GM19351 (cell line): Measurements from ENCODE around the gene PRICKLE2.

Source experiments
- ATAC-seq: cut with Tn5 transposase; IDR thresholded peaks from one replicate; pipeline ENCODE4 v1.9.1; 2021; ENCODE audit warnings: mild to moderate bottlenecking, moderate library complexity; ENCODE audit not compliant: unreplicated experiment

The PRICKLE2 gene

DNA sequence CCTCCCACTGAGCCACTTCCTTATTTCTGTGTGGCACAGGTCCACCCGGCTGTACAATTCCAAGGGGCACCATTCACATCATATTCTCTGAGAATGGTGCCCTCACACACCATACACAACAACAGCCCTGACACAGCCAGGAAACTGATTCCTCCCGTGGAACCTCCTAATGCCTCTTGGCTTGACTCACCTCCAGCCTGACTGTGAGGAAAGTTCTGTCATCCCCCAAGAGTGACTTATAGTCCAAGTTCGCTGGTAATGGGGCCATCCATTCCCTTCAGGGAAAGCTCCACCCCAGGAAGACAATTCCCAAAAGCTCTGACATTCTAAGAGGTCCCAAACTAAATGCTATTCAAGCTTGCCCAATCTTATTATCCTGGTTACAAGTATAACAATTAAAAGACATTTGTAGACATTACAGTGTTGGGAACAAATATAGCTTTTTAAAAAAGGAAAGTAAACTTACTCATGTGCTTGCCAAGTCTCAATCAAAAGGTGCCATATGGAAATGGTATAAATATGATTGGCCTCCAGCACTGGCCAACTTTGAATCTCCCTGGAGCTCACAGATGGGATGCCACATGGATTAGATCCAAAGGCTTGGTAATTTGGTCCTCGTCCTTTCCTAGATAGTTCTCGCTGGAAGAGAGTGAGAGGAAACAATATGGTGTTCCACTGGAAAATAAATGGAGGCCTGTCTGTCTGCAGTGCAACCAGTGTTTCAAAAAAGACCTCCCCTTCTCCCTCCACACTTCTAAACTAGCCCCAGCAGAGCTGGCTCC is 145.7 kb downstream of the PRICKLE2 start:
- no peak for ATAC-seq

DNA sequence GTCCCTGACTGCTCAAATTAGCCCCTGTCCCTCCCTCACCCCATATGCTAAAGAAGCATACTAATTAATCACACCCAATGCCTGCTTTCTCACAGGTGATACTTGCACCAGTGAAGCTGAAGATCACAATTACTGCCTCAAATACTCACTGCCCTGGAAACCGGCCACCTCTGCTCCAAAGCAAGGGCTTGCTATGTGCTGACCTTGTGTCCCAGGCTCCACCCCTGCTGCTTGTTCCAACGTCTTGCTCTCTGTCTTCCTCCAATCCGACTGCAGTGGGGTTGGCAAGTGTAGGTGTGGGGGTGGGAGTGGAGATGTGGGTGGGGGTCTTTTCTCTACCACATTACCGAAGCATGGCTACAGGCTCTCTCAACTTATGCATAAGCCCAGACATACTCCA is 146.3 kb downstream of the PRICKLE2 start:
- ATAC-seq: no peak

DNA sequence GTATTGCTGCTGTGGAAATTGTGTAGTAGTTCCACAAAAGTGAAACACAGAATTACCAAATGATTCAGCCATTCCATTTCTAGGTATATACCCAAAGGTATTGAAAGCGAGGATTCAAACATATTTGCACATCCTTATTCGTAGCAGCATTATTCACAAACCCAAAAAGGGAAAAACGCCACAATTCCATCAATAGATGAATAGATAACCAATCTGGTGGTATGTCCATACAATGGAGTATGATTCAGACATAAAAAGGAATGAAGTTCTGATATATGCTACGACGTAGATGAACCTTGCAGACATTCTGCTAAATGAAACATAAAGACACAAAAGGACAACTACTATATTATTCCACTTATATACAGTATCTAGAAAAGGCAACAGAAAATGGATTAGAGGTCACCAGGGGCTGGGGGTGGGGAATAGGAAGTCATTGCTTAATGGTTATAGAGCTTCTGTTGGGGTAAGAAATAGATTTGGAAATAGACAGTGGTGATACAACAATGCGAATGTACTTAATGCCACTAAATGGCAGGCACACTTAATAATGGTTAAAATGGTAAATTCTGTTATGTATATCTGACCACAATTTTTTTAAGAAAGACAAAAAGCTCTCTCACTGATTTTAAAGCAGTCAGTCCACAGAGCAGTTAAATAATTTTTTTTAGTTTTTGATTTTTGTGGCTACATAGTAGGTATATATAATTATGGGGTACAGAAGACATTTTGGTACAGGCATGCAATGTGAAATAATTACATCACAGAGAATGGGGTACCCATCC is 150.2 kb downstream of the PRICKLE2 start:
- ATAC-seq: no peak

DNA sequence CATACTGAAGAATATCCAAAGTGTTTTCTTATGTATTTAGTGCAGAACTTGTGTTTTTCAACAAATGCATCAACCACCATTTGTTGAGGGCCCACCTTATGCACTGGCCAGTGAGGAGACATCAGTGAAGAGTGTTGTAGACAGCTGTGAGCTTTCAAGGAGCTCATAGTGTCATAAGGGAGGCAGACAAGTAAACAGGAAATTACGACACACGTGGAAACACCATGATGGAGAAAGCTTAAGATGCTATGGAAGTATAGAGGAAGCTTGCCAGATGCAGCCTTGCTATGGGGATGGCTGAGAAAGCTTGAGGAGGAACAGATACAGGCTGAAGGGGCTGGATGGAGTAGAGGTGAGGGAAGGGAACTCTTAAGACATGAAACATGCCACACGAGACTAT is 151.2 kb downstream of the PRICKLE2 start:
- no peak for ATAC-seq

DNA sequence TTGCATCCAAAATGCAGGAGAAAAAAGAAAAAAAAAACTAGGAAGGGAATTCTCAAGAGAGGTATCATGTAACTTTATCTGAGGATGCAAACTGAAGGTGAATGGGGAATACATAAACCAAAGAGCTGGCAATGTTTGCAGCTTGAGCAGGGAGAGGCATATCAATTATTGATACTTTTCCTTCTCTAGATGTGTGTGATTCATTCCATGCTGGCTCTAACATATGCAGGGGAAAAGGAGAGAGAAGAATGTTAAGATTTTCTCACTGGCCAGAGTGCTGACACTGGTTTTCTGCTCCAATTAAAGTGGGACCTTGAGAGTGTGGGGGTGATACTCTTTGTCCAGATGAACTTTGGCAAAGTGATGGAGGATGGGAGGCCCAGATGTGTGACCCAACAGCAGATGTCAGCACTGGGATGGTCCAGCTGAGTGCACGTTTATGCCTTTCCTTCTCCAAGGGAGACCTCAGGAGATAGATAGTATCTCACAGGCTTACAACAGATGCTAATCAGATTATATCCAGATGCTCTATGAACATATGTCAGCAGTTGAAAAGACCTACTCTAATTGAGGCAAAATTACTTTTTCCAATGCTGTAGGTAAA is 152.0 kb downstream of the PRICKLE2 start:
- ATAC-seq: no peak

DNA sequence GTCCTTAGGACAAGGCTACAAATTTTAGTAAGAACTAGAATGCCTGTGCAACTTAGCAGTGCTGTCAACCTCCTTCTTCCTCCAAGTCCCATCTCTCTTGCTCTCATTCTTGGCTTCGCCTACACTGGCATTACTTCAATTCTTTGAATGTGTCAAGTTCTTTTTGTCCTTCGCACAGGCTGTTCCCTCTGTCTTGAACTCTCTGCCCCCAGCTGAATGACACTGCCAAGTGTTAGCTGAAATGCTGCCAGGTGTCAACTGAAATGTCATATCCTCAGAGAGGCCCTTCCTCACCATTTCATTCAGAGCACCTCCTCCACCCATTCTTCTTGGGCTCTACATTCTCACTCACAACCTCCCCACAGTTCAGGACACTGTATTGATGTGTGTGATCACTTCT is 153.1 kb downstream of the PRICKLE2 start:
- no peak for ATAC-seq

DNA sequence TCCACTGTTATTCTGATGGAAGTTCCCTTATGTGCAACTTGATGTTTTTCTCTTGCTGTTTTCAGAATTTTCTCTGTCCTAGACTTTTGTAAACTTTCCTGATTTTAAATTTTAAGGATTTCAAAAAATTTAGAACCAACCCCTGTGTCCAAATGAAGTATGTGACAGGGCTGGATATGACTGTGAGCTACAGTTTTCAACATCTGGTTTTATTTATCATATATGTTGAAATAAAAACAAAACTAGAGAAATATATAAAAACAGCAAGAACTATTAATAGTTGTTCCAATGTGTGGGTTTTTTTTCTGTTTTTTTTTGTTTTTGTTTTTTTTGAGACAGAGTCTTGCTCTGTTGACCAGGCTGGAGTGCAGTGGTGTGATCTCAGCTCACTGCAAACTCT is 154.6 kb downstream of the PRICKLE2 start:
- no peak for ATAC-seq

DNA sequence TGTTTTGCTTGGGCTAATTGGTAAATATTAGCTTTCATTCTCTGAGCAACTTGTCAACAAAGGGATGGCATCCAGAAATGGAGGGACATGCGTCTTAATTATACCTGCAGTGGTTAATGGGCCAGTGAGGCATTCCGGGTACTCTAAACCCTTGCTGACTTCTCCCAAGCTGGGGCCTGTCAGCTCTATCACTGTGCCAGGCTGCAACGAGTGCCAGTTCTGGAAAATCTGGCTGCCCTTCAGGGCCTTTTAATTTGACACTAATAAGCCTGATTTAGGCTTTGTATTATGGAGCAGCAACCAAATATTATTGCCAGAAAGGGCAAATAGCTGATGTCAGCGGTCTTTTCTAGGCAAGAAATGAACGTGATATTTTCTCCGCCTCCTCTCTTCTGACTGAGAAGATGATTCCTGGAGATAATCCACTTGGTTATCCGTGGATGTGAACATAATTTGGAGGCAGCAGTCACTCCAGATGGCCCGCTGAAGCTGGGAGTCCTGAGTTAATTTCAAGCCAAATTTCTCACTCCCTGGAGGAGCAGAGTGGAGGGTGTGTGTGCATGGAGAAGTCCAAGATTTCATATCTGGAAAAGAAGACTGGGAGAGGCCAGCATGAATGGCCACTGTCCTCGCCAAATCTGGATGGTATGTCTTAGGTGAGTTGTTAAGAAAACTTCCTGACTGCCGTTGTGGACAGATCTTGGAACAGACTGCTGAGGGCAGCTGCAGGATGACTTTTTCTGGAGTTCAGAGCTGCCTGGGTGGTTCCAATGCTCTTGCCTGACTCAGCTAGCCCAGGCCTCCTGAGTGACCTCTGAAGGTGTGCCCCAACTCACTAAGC is 157.5 kb downstream of the PRICKLE2 start:
- ATAC-seq: no peak

DNA sequence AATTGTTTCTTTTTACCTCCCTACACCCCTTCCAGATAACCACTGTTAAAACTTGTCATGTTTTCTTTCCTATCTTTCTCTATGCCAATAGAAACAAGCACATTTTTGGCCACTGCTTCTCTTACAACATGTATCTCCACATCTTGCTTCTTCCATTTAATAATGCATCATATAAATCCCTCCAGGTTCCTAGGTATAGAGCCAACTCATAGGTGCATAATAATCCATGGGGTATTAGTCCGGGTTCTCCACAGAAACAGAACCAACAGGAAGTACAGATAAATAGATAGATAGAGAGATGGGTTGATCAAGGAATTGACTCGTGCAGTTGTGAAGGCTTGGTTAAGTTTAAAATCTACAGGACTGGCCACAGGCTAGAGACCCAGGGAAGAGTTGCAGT is 160.5 kb downstream of the PRICKLE2 start:
- ATAC-seq: no peak

DNA sequence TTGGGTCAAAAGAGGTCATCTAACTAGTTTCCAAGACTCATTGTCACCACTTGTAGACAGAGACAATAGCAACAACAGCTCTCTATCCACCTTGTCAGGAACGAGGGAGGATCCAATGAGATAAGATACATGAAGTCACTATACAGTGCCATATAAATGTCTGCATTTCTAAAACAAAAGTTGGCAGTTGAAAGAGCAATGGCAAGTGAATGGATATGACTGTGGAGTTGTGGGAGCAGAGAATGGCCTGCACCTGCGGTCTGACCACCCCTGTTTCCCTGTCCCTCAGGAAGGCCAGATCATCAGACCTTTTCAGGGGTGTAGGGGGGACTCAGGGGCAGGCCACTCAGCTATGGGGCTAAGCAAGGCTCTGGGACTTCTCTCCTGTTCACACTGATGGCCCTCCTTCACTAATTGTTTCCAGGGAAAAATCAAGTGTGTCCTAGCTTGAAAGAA is 161.3 kb downstream of the PRICKLE2 start:
- no peak for ATAC-seq

DNA sequence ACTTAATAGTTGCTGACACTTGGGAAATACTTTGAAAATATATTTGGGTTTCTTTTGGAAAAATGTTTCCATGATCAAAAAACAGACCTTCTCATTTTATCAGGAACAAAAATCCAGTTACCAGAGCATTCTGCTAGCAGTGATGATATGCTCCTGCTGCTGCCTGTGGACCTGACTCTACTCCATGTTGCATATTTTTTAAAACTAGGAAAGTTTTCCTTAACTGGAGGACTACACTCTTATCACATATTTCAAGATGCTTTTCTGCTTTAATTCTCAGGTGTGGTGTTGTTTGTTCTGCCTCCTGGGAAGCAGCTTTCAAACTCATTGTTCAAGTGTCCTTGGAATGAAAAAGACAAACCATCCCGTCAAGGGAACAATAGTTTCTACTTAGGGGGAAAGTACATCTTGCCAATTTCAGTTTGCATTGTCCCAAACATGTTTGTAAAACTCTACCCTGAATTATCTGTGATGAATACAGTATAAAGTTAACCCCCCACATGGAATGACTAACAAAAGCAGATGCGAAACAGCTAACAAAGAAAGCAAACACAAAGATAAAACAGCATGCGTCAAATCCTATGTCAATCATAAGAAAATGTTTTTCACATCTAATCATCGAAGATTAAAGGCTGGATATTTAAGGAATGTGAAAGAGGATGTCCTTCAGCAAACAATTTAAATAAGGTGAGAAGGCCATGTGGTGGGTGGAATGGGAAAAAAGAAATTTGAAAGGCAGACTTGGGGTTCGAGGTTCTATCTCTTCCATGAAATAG is 161.9 kb downstream of the PRICKLE2 start:
- no peak for ATAC-seq

DNA sequence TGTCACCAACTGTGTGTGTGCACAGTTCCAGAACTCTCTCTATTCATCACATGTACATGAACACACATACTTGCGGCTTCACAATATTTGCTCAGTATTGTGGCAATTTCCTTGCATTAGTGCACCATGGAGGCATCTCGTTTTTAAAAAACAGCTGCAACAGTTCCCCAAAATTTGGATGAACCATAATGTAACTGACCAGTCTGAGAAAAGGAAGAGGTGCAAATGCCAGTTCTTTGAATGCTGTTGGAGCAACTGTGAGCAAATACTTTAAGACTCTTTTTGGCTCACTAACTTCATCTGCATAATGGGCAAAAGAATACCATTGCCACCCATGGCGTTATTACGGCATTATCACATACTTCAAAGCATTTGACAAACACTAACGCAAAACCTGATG is 163.6 kb downstream of the PRICKLE2 start:
- no peak for ATAC-seq

DNA sequence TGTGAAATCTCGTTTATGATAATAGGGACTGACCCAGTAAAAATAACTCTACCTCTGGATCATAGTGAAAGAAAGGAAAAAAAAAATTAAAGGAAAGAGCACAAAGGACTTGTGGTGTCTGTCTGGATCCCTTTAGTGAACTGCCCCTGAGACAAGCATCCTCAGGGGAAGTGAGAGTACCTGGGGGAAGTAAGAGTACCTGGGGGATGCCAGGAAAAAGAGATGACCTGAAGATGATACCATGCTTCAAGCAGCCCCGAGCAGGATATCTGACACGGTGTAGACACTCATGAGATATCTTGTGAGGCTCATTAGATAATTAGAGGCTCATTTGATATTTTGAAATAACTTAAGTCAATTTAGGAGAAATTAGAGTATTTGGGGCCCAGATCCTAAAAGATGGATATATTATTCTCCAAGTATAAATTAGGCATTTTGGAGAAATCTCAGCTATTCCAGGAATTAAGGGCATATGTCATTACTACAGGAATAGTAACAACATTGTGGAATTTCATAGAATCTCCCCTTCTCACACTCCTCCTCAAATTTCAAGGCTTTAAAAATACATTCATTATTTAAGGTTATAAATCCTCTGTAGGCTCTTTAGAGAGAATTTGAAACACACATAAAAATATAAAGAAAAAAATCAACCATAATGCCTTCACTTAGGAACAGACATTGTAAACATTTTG is 165.6 kb downstream of the PRICKLE2 start:
- ATAC-seq: no peak

DNA sequence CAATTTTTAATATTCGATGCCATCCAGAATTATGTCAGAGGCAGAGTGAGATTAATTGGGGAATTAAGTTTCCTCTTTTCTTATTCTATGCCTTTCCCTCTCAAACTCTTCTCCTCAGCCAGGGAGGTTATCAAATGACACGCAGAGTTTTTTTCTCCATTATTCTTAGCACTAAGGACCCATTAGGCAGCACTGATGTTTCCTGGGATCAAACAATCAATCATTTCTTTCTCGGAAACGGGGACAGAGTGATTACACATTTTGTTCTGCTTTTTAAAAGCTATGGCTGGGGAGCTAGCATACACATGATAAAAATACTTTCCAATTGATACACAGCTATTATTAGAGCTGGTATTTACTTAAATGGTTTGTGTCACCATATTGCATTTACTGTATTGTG is 166.7 kb downstream of the PRICKLE2 start:
- ATAC-seq: no peak

DNA sequence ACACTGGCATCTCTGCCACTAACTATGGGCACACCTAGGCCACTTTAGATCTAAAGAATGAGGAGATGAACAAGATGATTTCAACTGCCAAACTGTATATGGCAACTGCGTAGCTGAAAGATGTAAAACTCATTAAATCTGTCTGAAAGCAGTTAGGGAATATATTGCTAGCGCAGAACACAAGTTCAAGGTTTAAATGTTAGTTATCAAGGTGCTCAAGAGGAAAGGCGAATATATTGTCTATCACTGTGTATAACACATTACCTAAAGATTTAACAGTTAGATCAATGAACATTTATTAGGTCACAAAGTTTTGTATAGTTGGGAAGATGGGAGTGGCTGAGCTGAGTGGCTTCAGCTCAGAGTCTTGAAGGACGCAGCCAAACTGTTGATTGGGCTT is 168.0 kb downstream of the PRICKLE2 start:
- ATAC-seq: no peak

DNA sequence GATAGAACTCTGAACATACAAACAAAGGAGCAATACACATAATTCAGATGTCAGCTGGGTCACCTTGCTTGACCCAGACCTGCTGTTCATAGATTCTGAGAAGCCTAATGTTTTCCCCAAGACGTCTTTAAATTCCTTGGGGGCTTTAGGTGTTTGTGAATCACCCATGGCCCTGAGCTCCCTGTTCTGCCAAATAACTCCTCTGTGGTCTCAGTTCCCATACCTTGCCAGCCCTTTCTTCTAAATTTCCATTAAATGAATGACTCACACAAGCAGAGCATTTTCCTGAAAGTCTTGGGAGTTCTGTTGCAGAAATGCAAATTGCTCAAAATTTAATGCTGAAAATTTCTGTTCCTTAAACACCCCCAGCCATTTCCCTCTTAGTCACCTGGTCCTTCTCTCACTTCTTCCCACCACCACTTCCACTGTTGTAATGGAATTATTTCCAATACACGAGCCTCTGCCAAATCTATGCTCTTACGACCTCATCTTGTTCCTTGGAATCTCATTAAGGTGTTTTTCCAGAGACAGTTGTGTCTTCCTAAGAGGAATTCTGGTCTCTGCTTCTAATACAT is 168.6 kb downstream of the PRICKLE2 start:
- ATAC-seq: no peak

DNA sequence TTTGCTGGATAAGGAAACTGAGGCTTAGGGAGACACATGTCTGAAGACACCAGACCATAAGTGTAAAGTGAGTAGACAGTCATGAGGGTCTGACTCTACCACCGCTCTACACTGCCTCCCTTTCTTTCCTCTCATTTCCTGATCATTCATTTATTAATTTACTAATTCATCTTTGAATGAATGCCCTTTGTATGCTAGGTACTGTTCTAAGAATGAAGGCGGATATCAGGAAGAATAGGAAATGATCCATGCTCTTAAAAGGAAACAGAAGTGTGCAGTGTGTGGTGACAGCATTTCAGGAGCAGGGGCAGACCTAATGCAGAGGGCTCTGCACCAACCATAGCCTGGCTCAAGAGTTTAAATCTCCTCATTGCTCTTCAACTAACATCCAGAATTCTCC is 170.2 kb downstream of the PRICKLE2 start:
- ATAC-seq: no peak

DNA sequence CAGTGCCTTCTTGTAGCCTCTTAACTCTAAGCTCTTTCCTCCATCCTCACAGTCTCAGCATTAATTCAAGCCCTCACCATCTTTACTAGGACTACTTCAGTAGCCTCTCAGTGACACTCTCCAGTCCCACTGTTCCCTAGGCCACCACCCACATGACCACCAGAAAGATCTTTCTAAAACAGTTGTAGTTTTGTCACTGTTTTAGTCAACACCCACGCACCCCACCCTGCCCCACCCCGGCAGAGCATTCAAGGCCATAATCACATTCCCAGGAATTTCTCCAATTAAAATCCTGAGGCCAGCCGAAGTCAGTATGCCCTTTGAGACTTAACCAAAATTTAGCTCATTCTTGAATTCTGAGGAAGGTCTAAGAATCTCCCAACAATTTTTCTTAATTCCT is 170.8 kb downstream of the PRICKLE2 start:
- ATAC-seq: no peak

DNA sequence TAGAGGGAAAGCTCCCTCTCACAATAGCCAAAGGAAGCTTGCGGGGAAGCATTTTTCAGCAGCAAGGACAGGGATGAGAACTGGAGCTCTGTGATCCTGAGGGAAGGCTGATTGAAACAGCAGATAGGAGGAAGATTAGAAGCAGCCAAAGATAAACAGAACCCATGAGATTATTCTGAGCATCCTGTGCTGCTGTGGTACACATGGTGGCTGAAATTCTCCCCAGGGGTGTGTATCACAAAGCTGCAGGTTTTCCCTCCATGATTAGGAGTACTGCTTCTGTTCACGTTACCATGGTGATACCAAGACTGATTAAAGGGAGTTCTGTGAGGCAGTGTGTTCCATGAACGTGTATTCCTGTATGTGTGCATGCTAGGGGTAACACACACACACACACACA is 171.7 kb downstream of the PRICKLE2 start:
- ATAC-seq: no peak
